Measurements from ENCODE around the gene PSD.

The PSD gene

GRCh38 chr10:102354451-102354850, 64.1 kb downstream of the PSD start:
- 97 to 98% methylated on average over 3 of the region's 3 CpGs for whole genome bisulfite sequencing, 2 experiments
- H3K27ac ChIP-seq (ENCODE audit: insufficient read depth, low read depth, low read length, poor library complexity, severe bottlenecking) = no peak overlapping the region
- H3K4me3 ChIP-seq (ENCODE audit: insufficient read depth, low read depth, low read length) = no peak overlapping the region
- H3K27me3 ChIP-seq (ENCODE audit: control insufficient read depth, insufficient read depth, low read length, poor library complexity, severe bottlenecking) = no peaks in the 10 kb centered on the region
- H3K36me3 ChIP-seq (ENCODE audit: control insufficient read depth, insufficient read depth, low read length) = peaks cover 34% of the 10 kb centered on the region
- H3K4me1 ChIP-seq (ENCODE audit: control insufficient read depth, insufficient read depth, low read length) = no peaks in the 10 kb centered on the region
- no peaks in the 10 kb centered on the region for H3K9me3 ChIP-seq (ENCODE audit: control insufficient read depth, low read length)
